ENCODE measurements around the gene ANKRD6.
A peak's percentile ranks its signal among the peaks of the same experiment; 100 is the strongest.
"Not testable (repeated sequence)": the region's sequence is repeated elsewhere in the genome, so short reads cannot be mapped to it uniquely, and the experiment has no call there.

The ANKRD6 gene

DNA sequence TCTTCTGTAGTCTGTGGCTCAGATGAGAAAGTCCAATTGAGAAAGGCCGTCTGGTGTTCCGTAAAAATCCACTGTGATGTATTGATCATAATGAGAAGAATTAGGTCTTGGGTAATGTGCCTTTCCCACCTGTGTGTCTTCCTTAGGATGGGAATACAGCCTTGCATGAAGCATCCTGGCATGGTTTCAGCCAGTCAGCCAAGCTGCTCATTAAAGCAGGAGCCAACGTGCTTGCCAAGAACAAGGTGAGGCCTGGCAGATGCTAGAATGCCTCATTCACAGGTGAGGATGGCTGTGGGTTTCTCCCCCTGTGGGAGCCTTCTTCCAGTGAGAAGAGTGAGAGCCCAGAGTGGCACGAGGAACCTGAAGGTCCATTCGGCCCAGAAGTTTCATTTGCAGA, 172.9 kb downstream of the ANKRD6 start:
- no peak for DNase-seq

- peak; percentile 66 for DNase-seq
Measured at GRCh38 chr6:89610149-89610642, 177.2 kb downstream of the ANKRD6 start.

- no peak for DNase-seq
Measured at GRCh38 chr6:89611666-89612065, 178.7 kb downstream of the ANKRD6 start.

DNA sequence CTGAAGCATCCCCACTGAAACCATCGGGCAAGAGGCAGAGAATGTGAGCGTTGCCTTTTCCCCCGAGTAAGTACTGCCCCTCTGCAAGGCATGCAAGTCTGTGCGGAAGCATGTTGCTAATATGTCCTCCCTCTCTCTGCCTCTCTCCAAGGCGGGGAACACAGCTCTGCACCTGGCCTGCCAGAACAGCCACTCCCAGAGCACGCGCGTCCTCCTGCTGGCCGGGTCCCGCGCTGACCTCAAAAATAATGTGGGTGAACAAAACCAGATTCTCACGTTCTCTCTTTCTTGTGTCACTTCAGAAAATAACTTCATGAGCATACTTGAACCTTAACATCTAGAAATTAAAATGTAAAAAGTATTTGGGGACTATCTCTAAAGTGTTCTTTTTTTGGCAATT, 179.2 kb downstream of the ANKRD6 start:
- no peak for DNase-seq

- no peak for DNase-seq
Measured at GRCh38 chr6:89613790-89614189, 180.8 kb downstream of the ANKRD6 start.

GRCh38 chr6:89615882-89616281, 182.9 kb downstream of the ANKRD6 start:
- no peak for DNase-seq

DNA sequence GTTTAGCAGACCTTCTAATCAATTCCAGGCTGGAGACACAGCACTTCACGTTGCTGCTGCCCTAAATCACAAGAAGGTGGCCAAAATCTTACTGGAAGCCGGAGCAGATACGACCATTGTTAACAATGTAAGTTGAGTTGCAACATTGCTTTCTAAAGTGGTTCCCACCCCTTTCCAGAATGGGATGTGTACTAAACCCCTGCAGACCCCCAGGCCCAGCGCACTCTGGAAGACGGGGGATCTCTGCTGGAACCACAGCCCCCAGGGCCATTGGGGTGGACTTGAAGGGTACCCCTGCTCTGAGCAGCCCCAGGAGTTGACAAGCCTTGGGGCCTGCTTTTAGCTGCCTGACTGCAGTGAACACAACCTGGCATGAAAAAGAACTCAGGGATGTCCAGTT, 183.6 kb downstream of the ANKRD6 start:
- no peak for DNase-seq

DNA sequence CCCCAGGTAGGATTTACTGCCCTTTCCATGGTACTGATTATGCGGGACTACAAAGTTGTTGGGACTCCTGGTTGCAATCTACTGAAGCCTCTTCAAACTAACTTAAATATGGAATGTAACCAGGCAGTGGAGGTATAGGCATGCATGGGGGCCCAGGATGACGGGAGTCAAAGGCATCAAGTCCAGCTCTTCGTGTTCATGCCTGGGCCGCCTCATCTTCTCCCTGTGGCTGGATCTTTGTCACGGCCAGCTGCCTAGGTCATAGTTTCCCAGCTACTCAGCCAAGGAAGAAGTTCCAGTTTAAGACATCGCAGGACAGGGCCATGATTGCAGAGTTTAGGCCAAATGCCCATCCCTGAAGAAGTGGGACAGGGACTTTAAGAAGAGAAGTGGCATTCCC, 185.1 kb downstream of the ANKRD6 start:
- DNase-seq = no peak

DNA sequence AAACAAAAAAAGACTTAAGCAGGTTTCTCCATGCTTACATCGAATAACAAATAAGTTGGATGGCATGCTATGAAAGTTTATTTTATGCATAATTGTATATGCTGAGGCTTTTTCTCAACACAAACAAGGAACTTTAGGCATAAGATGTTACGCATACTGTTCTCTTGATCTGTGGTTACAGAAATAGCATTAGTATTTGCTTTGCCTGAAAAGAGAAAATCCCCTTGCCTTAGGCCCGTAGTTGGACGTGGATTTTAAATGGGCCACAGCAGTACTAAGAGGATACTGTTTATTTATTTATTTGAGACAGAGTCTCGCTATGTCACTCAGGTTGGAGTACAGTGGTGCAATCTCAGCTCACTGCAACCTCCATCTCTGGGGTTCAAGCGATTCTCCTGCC, 186.6 kb downstream of the ANKRD6 start:
- DNase-seq = no peak

DNA sequence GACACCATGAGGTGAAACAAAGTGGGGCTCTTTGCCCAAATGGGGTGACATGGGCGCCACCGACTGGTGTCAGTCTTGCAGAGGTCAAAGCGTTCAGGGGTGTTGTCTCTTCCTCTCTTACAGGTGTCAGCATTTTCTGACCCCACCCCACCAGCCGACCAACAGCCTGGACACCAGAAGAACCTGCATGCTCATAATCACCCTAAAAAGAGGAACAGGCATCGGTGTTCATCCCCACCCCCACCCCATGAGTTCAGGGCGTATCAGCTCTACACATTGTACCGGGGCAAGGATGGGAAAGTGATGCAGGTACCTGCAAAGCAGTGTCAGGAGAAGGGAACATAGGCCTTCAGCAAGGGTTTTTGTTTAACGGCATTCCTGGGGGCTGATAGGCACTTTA, 190.8 kb downstream of the ANKRD6 start:
- no peak for DNase-seq

- DNase-seq = no peak
Measured at GRCh38 chr6:89630488-89630887, 197.5 kb downstream of the ANKRD6 start.

GRCh38 chr6:89636412-89636811, 203.5 kb downstream of the ANKRD6 start:
- not testable (repeated sequence) for DNase-seq

DNA sequence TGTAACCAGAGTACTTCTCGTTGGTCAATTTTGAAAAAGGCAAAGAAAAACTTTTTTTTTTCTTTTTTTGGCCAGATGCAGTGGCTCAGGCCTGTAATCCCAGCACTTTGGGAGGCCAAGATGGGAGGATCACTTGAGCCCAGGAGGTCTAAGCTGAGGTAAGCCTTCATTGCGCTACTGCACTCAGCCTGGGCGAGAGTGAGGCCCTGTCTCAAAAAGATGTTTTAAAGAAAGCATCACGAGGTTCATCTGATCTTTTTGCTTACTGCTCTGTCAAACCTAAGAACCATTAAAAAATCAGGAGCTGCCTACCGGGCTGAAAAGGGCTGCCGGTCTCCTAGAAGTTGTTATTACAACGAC, 205.0 kb downstream of the ANKRD6 start:
- DNase-seq = no peak

- DNase-seq = peak; percentile 87
Measured at GRCh38 chr6:89638320-89639195, 205.6 kb downstream of the ANKRD6 start, which contains the start of gene LYRM2. Gene LYRM2, minus strand, starts transcription at chr6:89638747. Its CDS starts 31 bp downstream, at chr6:89638716.

DNA sequence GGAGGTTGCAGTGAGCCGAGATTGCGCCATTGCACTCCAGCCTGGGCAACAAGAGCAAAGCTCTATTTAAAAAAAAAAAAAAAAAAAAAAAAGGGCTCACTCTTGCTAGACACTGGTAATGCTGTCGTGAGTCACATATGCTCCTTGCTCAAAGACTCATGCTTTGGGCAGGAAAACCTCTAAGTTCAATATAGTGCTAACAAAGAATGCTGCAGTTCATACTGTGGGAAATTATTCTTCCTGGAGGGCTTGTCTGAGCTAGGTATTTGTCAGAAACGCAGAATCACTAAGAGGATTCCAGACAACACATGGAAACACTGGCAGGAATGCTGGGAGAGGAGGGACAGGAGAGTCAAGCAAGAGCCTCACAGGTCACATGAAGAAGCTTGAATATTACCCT, 207.9 kb downstream of the ANKRD6 start:
- no peak for DNase-seq

DNA sequence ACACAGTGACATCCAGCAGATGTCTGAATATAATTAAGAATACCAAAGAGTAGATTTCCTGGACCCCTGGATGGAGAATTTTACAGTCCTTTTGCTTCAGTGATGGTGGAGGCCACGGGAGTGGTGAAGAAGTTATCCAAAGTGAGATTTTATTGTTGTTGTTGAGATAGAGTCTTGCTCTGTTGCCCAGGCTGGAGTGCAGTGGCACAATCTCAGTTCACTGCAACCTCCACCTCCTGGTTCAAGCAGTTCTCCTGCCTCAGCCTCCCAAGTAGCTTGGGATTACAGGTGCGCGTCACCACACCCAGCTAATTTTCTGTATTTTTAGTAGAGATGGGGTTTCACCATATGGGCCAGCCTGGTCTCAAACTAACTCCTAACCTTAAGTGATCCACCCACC, 208.6 kb downstream of the ANKRD6 start:
- DNase-seq = not testable (repeated sequence)

DNA sequence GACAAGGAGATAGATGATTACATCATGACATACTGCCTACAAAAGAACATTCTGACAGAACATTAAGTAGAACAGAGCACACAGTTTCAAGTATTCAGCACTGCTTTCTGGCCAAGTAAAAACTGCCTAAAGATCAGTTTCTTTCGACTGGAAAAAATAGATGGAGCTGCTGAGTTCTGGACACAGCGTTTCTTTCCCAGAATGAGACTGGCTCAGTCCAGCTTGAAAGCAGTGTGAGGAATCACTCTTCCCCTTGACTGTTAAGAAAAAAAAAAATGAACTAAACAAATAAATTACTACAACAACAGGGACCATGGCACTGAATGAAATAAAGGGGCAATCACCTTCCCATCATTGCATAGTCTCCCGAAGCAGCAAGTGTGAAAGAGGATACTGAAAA, 210.0 kb downstream of the ANKRD6 start:
- DNase-seq = no peak

- no peak for DNase-seq
Measured at GRCh38 chr6:89643406-89643805, 210.5 kb downstream of the ANKRD6 start.

- DNase-seq = no peak
Measured at GRCh38 chr6:89644864-89645263, 211.9 kb downstream of the ANKRD6 start.

- DNase-seq = no peak
Measured at GRCh38 chr6:89649682-89650081, 216.7 kb downstream of the ANKRD6 start.

GRCh38 chr6:89650579-89650978, 217.6 kb downstream of the ANKRD6 start:
- DNase-seq = no peak

GRCh38 chr6:89655122-89655521, 222.2 kb downstream of the ANKRD6 start:
- DNase-seq = no peak

DNA sequence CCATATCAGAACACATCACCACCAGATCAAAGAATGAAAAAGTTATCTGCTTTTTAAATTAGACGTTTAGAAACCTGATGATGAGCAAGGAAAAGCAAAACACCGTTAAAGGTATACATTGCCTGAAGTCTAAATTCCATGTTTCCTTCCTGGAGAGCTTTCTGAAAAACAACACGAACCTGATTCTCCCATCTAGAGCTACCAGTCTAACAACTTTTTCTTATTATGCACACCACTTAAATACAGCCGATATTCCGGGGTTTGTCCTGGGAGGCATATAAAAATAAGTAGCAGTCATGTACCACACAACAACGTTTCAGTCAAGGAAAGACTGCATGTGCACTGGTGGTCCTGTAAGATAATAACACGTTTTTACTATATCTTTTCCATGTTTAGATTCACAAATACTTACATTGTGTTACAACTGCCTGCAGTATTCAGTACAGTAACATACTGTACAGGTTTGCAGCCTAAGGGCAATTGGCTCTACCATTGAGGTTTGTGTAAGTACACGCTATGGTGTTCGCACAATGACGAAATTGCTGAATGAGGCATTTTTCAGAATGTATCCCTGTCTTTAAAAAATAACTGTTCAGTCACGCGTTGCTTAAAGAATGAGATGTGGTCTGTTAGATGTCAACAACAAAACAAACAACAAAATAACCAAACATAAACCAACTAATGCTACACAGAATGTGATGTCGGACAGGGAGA, 224.7 kb downstream of the ANKRD6 start:
- DNase-seq = no peak

DNA sequence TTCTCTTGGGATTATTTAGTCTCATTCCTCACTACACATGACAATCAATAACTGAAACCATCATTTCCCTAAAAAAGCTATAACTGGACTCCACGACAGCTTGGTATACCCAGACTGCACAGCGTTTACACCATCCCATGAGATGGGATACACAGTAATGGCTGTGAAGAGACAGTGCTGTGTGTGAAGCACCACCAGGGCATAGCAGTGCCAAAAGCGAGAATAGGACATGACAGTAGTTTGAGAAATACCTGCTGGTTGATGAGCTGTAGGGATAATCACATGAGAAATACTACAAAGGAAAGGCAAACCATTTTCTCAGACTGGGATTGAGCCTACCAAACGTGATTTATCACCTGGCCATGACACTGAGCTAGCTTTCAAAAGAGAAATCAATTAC, 228.0 kb downstream of the ANKRD6 start:
- no peak for DNase-seq

Measured in CD4-positive, alpha-beta T cell treated with Interferon gamma for 1 hour (primary cell).